HepG2 (cell line): Measurements from ENCODE around the gene NDUFB11. TPM values are rescaled to one million over a fixed set of nuclear protein-coding genes. Genes with fewer than 3 reads are reported as not detected.
A peak's percentile ranks its signal among the peaks of the same experiment; 100 is the strongest.

ENCODE experiments used
- ARNT2 ChIP-seq: sonication (generic); formaldehyde crosslinking; IDR thresholded peaks from 2 replicates; pipeline ENCODE4 v1.8.0; 2022; ENCODE audit warnings: mild to moderate bottlenecking, low read depth, missing genetic modification reagents, moderate library complexity
- LCORL ChIP-seq, 2 experiments: fragments of 450-650 bp in 1 of 2; sonication (generic) in 1 of 2; formaldehyde crosslinking in 1 of 2; IDR thresholded peaks; 2 replicates each; pipeline versions ENCODE4 v1.5.0 to v1.6.1; 2017 to 2020; ENCODE audit warnings: antibody characterized with exemption in 1 of 2, missing genetic modification reagents in 1 of 2
- MXI1 ChIP-seq: IDR thresholded peaks from 3 replicates; pipeline ENCODE4 v1.6.1; 2012; ENCODE audit warnings: low read depth, low read length, inconsistent platforms, borderline replicate concordance
- NFYB ChIP-seq: sonication (generic); formaldehyde crosslinking; IDR thresholded peaks from 2 replicates; pipeline ENCODE4 v1.4.0; 2020; ENCODE audit warnings: missing genetic modification reagents
- PHF5A ChIP-seq: IDR thresholded peaks from one replicate; pipeline ENCODE4 v1.6.1; 2018; ENCODE audit warnings: low read depth, missing genetic modification reagents; ENCODE audit not compliant: unreplicated experiment
- POLR2A ChIP-seq, 2 experiments: IDR thresholded peaks; 2 replicates each; pipeline ENCODE4 v1.6.1; 2011; ENCODE audit warnings: low read depth in 2 of 2, low read length in 2 of 2, mild to moderate bottlenecking in 1 of 2, moderate library complexity in 1 of 2; ENCODE audit not compliant: insufficient read depth in 1 of 2
- POLR2AphosphoS5 ChIP-seq: IDR thresholded peaks from 2 replicates; pipeline ENCODE4 v1.6.1; 2012; ENCODE audit warnings: low read depth, low read length
- POLR2G ChIP-seq: fragments of 200-400 bp; formaldehyde crosslinking; IDR thresholded peaks from 2 replicates; pipeline ENCODE4 v1.6.1; 2018; ENCODE audit warnings: mild to moderate bottlenecking, low read depth, low read length, moderate library complexity
- SAP130 ChIP-seq: IDR thresholded peaks from 2 replicates; pipeline ENCODE4 v1.6.1; 2016; ENCODE audit warnings: low read depth
- SIX1 ChIP-seq: sonication (generic); formaldehyde crosslinking; IDR thresholded peaks from 2 replicates; pipeline ENCODE4 v1.4.0; 2020; ENCODE audit warnings: missing genetic modification reagents, borderline replicate concordance
- ZNF20 ChIP-seq: sonication (generic); formaldehyde crosslinking; IDR thresholded peaks from 2 replicates; pipeline ENCODE4 v1.4.0; 2020; ENCODE audit warnings: mild to moderate bottlenecking, moderate library complexity, missing genetic modification reagents
- ZNF282 ChIP-seq: fragments of 450-650 bp; IDR thresholded peaks from 2 replicates; pipeline ENCODE4 v1.6.1; 2018; ENCODE audit not compliant: partially characterized antibody
- ZNF317 ChIP-seq: sonication (generic); formaldehyde crosslinking; IDR thresholded peaks from 2 replicates; pipeline ENCODE4 v1.5.0; 2020; ENCODE audit warnings: mild to moderate bottlenecking, missing genetic modification reagents
- ZNF326 ChIP-seq: sonication (generic); formaldehyde crosslinking; IDR thresholded peaks from 2 replicates; pipeline ENCODE4 v1.4.0; 2020; ENCODE audit warnings: missing genetic modification reagents, borderline replicate concordance
- ZNF33B ChIP-seq: sonication (generic); formaldehyde crosslinking; IDR thresholded peaks from 2 replicates; pipeline ENCODE4 v1.5.1; 2020; ENCODE audit warnings: mild to moderate bottlenecking, missing genetic modification reagents
- ZNF501 ChIP-seq: sonication (generic); formaldehyde crosslinking; IDR thresholded peaks from 2 replicates; pipeline ENCODE4 v1.5.1; 2020; ENCODE audit warnings: mild to moderate bottlenecking, moderate library complexity, missing genetic modification reagents
- ZSCAN21 ChIP-seq: sonication (generic); formaldehyde crosslinking; IDR thresholded peaks from 2 replicates; pipeline ENCODE4 v1.8.0; 2022; ENCODE audit warnings: mild to moderate bottlenecking, missing genetic modification reagents, moderate library complexity, borderline replicate concordance
- polyA plus RNA-seq, 8 experiments: library from polyadenylated mRNA; depleted of rRNA in 3 of 8; stranded (reverse) in 7 of 8; unstranded in 1 of 8; fragments of >200 nt; fragmentation: Illumina TruSeq in 4 of 8; extraction: Trizol in 4 of 8; gene quantifications; 2 replicates each; pipeline versions ENCODE4 v1.2.1 to v1.2.3, GENCODE V29; 2011 to 2016; ENCODE audit warnings: low read depth in 4 of 8, missing spikeins in 1 of 8, mixed read lengths in 1 of 8; ENCODE audit not compliant: insufficient read depth in 1 of 8
- total RNA-seq, 5 experiments: library from RNA; depleted of rRNA; stranded (reverse); fragments of >200 nt; fragmentation: Illumina TruSeq; extraction: Trizol; gene quantifications; 2 replicates each; pipeline ENCODE4 v1.2.3, GENCODE V29; 2016; ENCODE audit warnings: low read depth in 1 of 5
- TF ChIP-seq, protein P1 (sequence below): sonication (generic); formaldehyde crosslinking; IDR thresholded peaks from 2 replicates; pipeline ENCODE4 v1.4.0; 2020; ENCODE audit warnings: missing genetic modification reagents
- TF ChIP-seq, protein P2 (sequence below): sonication (generic); formaldehyde crosslinking; IDR thresholded peaks from 2 replicates; pipeline ENCODE4 v1.5.0; 2020; ENCODE audit warnings: missing genetic modification reagents
- TF ChIP-seq, protein P3 (sequence below): sonication (generic); formaldehyde crosslinking; IDR thresholded peaks from 2 replicates; pipeline ENCODE4 v1.5.0; 2020; ENCODE audit warnings: mild to moderate bottlenecking, missing genetic modification reagents
- TF ChIP-seq, protein P4 (sequence below): sonication (generic); formaldehyde crosslinking; IDR thresholded peaks from 2 replicates; pipeline ENCODE4 v1.4.0; 2020; ENCODE audit warnings: missing genetic modification reagents
- TF ChIP-seq, protein P5 (sequence below): sonication (generic); formaldehyde crosslinking; conservative IDR thresholded peaks from 2 replicates; pipeline ENCODE4 v1.4.0; 2020; ENCODE audit warnings: missing genetic modification reagents

The NDUFB11 gene
- total and polyA plus RNA-seq, 2 of the 13 experiments (the other 11 are each of a cell fraction or from before 2014, with no cell fraction given), result 46.6 to 100 TPM

DNA sequence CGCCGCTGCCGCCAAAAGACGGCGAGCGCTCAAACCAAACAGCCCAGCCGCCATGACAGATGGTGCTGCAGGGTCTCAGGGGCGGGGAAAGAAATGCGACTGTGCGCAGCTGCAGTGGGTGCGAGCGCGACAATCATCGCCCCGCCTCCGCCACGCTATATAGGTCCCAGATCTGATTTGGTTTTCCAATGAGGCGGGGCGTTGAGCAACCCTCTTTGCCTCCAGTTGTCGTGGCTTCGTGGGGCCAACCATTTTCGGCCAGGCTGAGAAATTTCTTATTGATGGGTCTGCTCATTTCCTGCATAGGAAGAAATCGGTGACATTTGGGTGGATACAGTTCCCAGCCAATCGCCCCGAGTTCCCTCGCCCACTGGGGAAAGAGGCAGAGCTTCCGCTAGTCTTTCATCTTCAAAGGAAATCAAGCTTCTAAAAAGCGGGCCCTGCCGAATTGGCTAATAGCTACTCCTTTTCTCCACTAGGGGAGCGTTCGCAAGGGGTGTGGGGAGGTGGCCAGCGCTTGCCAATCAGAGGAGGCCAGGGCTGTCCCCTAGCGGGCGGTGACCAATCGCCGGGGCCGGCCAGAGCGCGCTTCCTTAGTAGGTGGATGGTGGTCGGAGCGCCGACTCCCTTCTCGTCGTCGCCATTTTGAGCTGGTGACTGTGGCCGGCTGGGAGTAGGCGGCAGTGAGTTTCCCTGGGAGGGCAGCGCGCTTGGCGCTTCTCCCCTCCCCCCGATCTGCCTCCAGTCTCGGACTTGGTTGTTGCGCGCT is at the start of gene NDUFB11, which contains the start of gene RBM10 (continued):
- TF ChIP-seq, protein P1, sequence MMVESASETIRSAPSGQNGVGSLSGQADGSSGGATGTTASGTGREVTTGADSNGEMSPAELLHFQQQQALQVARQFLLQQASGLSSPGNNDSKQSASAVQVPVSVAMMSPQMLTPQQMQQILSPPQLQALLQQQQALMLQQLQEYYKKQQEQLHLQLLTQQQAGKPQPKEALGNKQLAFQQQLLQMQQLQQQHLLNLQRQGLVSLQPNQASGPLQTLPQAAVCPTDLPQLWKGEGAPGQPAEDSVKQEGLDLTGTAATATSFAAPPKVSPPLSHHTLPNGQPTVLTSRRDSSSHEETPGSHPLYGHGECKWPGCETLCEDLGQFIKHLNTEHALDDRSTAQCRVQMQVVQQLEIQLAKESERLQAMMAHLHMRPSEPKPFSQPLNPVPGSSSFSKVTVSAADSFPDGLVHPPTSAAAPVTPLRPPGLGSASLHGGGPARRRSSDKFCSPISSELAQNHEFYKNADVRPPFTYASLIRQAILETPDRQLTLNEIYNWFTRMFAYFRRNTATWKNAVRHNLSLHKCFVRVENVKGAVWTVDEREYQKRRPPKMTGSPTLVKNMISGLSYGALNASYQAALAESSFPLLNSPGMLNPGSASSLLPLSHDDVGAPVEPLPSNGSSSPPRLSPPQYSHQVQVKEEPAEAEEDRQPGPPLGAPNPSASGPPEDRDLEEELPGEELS, result no peak
- TF ChIP-seq POLR2AphosphoS5, result peak; percentile 77
- no peak for TF ChIP-seq SIX1
- TF ChIP-seq PHF5A, result peak; percentile 79
- TF ChIP-seq, protein P2, sequence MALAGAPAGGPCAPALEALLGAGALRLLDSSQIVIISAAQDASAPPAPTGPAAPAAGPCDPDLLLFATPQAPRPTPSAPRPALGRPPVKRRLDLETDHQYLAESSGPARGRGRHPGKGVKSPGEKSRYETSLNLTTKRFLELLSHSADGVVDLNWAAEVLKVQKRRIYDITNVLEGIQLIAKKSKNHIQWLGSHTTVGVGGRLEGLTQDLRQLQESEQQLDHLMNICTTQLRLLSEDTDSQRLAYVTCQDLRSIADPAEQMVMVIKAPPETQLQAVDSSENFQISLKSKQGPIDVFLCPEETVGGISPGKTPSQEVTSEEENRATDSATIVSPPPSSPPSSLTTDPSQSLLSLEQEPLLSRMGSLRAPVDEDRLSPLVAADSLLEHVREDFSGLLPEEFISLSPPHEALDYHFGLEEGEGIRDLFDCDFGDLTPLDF (CRISPR knock-in tag), result peak; percentile 26; the same call in 1 of the 2 replicates
- TF ChIP-seq ZNF282, result no peak
- no peak for TF ChIP-seq ZNF317 (CRISPR knock-in tag)
- peak; percentile 50; the same call in 1 of the 2 replicates for TF ChIP-seq SAP130 (CRISPR knock-in tag)
- TF ChIP-seq, protein P3, sequence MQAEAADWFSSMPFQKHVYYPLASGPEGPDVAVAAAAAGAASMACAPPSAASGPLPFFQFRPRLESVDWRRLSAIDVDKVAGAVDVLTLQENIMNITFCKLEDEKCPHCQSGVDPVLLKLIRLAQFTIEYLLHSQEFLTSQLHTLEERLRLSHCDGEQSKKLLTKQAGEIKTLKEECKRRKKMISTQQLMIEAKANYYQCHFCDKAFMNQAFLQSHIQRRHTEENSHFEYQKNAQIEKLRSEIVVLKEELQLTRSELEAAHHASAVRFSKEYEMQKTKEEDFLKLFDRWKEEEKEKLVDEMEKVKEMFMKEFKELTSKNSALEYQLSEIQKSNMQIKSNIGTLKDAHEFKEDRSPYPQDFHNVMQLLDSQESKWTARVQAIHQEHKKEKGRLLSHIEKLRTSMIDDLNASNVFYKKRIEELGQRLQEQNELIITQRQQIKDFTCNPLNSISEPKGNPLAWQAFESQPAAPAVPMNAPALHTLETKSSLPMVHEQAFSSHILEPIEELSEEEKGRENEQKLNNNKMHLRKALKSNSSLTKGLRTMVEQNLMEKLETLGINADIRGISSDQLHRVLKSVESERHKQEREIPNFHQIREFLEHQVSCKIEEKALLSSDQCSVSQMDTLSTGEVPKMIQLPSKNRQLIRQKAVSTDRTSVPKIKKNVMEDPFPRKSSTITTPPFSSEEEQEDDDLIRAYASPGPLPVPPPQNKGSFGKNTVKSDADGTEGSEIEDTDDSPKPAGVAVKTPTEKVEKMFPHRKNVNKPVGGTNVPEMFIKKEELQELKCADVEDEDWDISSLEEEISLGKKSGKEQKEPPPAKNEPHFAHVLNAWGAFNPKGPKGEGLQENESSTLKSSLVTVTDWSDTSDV (CRISPR knock-in tag), result no peak
- TF ChIP-seq POLR2A (IDR thresholded peaks at IDR 0.05; ENCODE audit: insufficient read depth in 1 of 2, low read depth in 2 of 2, low read length in 2 of 2), result peak; percentile 63 to 88
- no peak for TF ChIP-seq LCORL (IDR thresholded peaks at IDR 0.05)
- TF ChIP-seq LCORL (CRISPR knock-in tag; IDR thresholded peaks at IDR 0.05), result 0 out of 2 replicates have a peak, but pooled peaks have one; percentile 33
- TF ChIP-seq, protein P4, sequence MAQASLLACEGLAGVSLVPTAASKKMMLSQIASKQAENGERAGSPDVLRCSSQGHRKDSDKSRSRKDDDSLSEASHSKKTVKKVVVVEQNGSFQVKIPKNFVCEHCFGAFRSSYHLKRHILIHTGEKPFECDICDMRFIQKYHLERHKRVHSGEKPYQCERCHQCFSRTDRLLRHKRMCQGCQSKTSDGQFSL (CRISPR knock-in tag), result 0 out of 2 replicates have a peak, but pooled peaks have one; percentile 1
- TF ChIP-seq NFYB (CRISPR knock-in tag), result peak; percentile 86
- no peak for TF ChIP-seq ZNF33B (CRISPR knock-in tag)
- TF ChIP-seq, protein P5, sequence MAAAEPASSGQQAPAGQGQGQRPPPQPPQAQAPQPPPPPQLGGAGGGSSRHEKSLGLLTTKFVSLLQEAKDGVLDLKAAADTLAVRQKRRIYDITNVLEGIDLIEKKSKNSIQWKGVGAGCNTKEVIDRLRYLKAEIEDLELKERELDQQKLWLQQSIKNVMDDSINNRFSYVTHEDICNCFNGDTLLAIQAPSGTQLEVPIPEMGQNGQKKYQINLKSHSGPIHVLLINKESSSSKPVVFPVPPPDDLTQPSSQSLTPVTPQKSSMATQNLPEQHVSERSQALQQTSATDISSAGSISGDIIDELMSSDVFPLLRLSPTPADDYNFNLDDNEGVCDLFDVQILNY, result 0 out of 2 replicates have a peak, but pooled peaks have one; percentile 24
- 0 out of 3 replicates have a peak, but pooled peaks have one; percentile 43 for TF ChIP-seq MXI1
- 0 out of 2 replicates have a peak, but pooled peaks have one; percentile 36 for TF ChIP-seq ARNT2
- TF ChIP-seq POLR2G, result peak; percentile 76
- TF ChIP-seq ZNF20 (CRISPR knock-in tag), result no peak
- TF ChIP-seq ZNF326 (CRISPR knock-in tag), result no peak
- peak; percentile 59; the same call in 1 of the 2 replicates for TF ChIP-seq ZNF501 (CRISPR knock-in tag)
- peak; percentile 59; the same call in 1 of the 2 replicates for TF ChIP-seq ZSCAN21 (CRISPR knock-in tag)
